Gastrocnemius medialis (tissue), 4 donors: ENCODE data around the gene ZNF738.

Source experiments
- CTCF ChIP-seq, 5 experiments: fragments of 450-650 bp in 3 of 5; fragments of 200-600 bp in 2 of 5; sonication (generic) in 2 of 5; IDR thresholded peaks in 4 of 5; conservative IDR thresholded peaks in 1 of 5; 1 replicate in 4 of 5; 2 replicates in 1 of 5; pipeline ENCODE4 v1.5.1; 2016 to 2019; ENCODE audit warnings: antibody characterized with exemption in 5 of 5, mild to moderate bottlenecking in 3 of 5, moderate library complexity in 3 of 5
- POLR2A ChIP-seq, 2 donors: fragments of 450-650 bp; IDR thresholded peaks; one replicate each; pipeline ENCODE4 v1.6.1; 2017; ENCODE audit warnings: antibody characterized with exemption in 2 of 2, mild to moderate bottlenecking in 2 of 2, moderate library complexity in 2 of 2

DNA sequence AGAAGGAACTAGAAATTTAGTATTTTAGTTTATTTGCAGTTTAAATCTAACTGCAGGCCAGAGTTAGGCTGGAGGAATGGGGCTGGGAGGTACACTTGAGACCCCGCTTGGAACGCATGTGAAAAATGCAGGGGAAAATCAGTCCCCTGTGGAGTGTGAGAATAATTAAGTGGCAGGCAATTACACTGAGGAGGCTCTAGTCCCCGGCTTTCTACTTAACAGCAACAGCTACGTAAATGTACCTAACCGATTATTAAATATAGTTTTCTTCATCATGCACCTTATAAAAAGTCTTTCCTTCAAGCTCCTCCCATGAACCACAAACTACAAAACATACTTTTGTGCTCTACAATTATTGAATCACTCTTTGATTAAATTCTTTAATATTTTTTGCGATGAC is 30.4 kb upstream of the ZNF738 start:
- no peak for TF ChIP-seq CTCF (IDR thresholded peaks at IDR 0.05 in 4 of 5, conservative IDR thresholded peaks at IDR 0.05 in 1 of 5)
- no peak for TF ChIP-seq POLR2A (IDR thresholded peaks at IDR 0.05)
